Upper lobe of left lung (tissue), 6 donors: Measurements from ENCODE around the gene CYBC1. TPM values are rescaled to one million over a fixed set of nuclear protein-coding genes. Genes with fewer than 3 reads are reported as not detected.

ENCODE experiments used
- ATAC-seq, 2 donors: fragments of 200-7000 bp; cut with Tn5 transposase; one replicate each; pipeline ENCODE4 v1.9.1; 2022; ENCODE audit warnings: mild to moderate bottlenecking in 2 of 2, moderate library complexity in 2 of 2; ENCODE audit not compliant: low FRiP score in 2 of 2
- DNase-seq, 2 donors: peaks; one replicate each; pipeline ENCODE4 v3.0.0-alpha.2; 2019 to 2020
- H3K27ac ChIP-seq, 4 donors: fragments of 200-600 bp; sonication (generic); one replicate each; pipeline ENCODE4 v1.5.1; 2016 to 2019
- H3K27me3 ChIP-seq, 4 donors: fragments of 200-600 bp; sonication (generic); one replicate each; pipeline ENCODE4 v1.5.1; 2017 to 2019
- H3K36me3 ChIP-seq, 4 donors: fragments of 200-600 bp; sonication (generic); one replicate each; pipeline ENCODE4 v1.5.1; 2016 to 2019
- H3K4me1 ChIP-seq, 4 donors: fragments of 200-600 bp; sonication (generic); one replicate each; pipeline ENCODE4 v1.5.1; 2018 to 2019
- H3K4me3 ChIP-seq, 4 donors: fragments of 200-600 bp; sonication (generic); one replicate each; pipeline ENCODE4 v1.5.1; 2017 to 2019; ENCODE audit warnings: mild to moderate bottlenecking in 2 of 4, moderate library complexity in 1 of 4
- H3K9me3 ChIP-seq, 4 donors: fragments of 200-600 bp; sonication (generic); one replicate each; pipeline ENCODE4 v1.5.1; 2018 to 2019
- CTCF ChIP-seq, 6 experiments: fragments of 450-650 bp in 4 of 6; fragments of 200-600 bp in 2 of 6; sonication (generic) in 2 of 6; IDR thresholded peaks; one replicate each; pipeline ENCODE4 v1.5.1; 2016 to 2019; ENCODE audit warnings: antibody characterized with exemption in 6 of 6
- EP300 ChIP-seq, 4 donors: sonication (generic); formaldehyde crosslinking; IDR thresholded peaks; one replicate each; pipeline ENCODE4 v1.5.1; 2017; ENCODE audit warnings: antibody characterized with exemption in 4 of 4, control low read depth in 2 of 4
- POLR2A ChIP-seq, 4 donors: fragments of 450-650 bp; IDR thresholded peaks; one replicate each; pipeline ENCODE4 v1.5.1; 2016 to 2017; ENCODE audit warnings: antibody characterized with exemption in 4 of 4, mild to moderate bottlenecking in 2 of 4
- POLR2AphosphoS5 ChIP-seq, 2 donors: sonication (generic); formaldehyde crosslinking; IDR thresholded peaks; one replicate each; pipeline ENCODE4 v1.5.1; 2017; ENCODE audit warnings: antibody characterized with exemption in 2 of 2
- WGBS, 2 donors: methylation state at CpG; one replicate each; pipeline ENCODE4 v1.1.5; 2017 to 2018; 5-methylcytosine and 5-hydroxymethylcytosine counted together
- total RNA-seq, 6 donors: library from RNA; depleted of rRNA in 4 of 6; stranded (reverse); fragments of >200 nt in 4 of 6; gene quantifications; one replicate each; pipeline versions ENCODE4 v1.1.0 to v1.2.1, GENCODE V29; 2016 to 2021
- donor health status: DM: no; HTN: no; CAD: no; lungs with moderate emphysema.
- donor health status: DM: no; HTN: yes; CAD: no; lungs with severe emphysema.

Gene CYBC1
- total RNA-seq, 6 donors from 2014 or later, result 74.9 to 193 (median 108) TPM

DNA sequence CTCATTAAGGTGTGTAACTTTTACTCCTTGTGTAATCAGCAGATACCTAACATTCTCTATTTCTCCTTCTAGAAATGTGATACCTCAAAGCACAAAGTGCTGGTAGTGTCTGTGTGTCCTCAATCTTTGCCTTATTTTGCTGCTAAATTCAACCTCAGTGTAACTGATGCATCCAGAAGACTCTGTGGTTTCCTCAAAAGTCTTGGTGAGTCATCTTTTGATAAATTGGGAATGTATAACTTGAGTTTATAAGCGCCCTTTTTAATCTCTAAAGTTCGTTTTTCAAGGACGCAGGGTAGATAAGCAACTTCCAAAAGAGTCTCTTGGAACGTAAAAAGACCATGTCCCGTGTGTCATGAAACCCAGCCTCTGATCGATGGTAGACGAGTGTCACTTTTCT, 18.1 kb upstream of the CYBC1 start:
- Histone ChIP-seq H3K4me1 (no peaks in the 10 kb centered on the region), H3K36me3 (peaks cover 24 to 97% (median 86%) of the 10 kb centered on the region in 4 donors), H3K27ac (no peak overlapping the region), H3K27me3 (no peaks in the 10 kb centered on the region), H3K9me3 (no peaks in the 10 kb centered on the region), H3K4me3 (no peak overlapping the region)
- TF ChIP-seq CTCF (IDR thresholded peaks at IDR 0.05) (no peak), POLR2AphosphoS5 (IDR thresholded peaks at IDR 0.05) (no peak), POLR2A (IDR thresholded peaks at IDR 0.05) (no peak), EP300 (IDR thresholded peaks at IDR 0.05) (no peak)
- 91 to 96% methylated on average over 7 of the region's 7 CpGs for WGBS, 2 donors
- DNase-seq, result no peak
- ATAC-seq, result no peak

DNA sequence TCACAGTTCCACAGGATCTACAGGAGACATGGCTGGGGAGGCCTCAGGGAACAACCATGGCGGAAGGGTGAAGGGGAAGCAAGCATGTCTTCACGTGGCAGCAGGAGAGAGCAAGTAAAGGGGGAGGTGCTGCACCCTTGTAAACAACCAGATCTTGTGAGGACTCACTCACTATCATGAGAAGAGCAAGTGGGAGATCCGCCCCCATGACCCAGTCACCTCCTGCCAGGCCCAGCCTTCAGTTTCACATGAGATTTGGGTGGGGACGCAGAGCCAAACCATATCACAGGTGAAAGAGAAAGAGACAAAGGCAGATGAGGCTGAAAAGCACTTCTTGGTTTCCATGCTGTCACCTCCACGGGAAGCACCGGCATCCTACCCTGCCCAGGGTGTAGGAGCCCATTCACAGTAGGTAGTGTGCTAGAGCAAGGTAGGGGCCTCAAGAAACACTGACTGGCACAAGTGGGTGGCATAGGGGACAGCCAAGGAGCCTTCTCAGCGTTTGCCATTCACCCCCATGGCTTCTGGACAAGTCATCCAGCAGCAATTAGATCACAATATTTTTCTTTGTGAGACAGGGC, 14.6 kb upstream of the CYBC1 start:
- no peaks in the 10 kb centered on the region for H3K27me3 ChIP-seq
- no peak overlapping the region for H3K27ac ChIP-seq
- DNase-seq, result no peak
- H3K9me3 ChIP-seq, result no peaks in the 10 kb centered on the region
- peaks cover 27 to 99% (median 92%) of the 10 kb centered on the region in 4 donors for H3K36me3 ChIP-seq
- WGBS, 2 donors, result 84 to 89% methylated on average over 7 of the region's 7 CpGs
- TF ChIP-seq CTCF (IDR thresholded peaks at IDR 0.05) (no peak), EP300 (IDR thresholded peaks at IDR 0.05) (no peak), POLR2AphosphoS5 (IDR thresholded peaks at IDR 0.05) (no peak), POLR2A (IDR thresholded peaks at IDR 0.05) (no peak)
- no peak overlapping the region for H3K4me3 ChIP-seq
- ATAC-seq, result no peak
- H3K4me1 ChIP-seq, result peaks cover 0 to 12% (median 8%) of the 10 kb centered on the region in 4 donors

DNA sequence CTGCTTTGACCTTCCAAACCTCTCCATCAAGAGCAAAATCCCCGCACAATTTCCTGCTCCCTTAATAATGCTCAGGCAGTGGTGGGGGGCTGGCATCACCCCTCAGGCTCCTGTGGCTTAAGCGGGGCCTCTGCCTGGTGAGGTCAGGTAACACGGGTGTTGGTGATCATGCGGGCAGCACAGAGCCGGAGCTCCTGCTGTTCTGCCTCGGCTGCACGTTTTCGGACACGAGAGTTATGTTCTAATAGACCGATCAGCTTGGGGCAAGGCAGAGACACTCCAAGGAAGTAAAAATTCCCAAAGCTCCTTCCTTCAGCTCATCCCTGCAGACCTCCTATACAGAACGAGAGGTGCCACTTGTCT, 14.0 kb upstream of the CYBC1 start:
- no peak for DNase-seq
- no peaks in the 10 kb centered on the region for H3K27me3 ChIP-seq
- ATAC-seq, result no peak
- H3K9me3 ChIP-seq, result no peaks in the 10 kb centered on the region
- H3K36me3 ChIP-seq, result peaks cover 24 to 96% (median 87%) of the 10 kb centered on the region in 4 donors
- H3K4me3 ChIP-seq, result no peak overlapping the region
- no peak overlapping the region for H3K27ac ChIP-seq
- peaks cover 5 to 17% (median 12%) of the 10 kb centered on the region in 4 donors for H3K4me1 ChIP-seq
- no peak for TF ChIP-seq POLR2AphosphoS5 (IDR thresholded peaks at IDR 0.05)
- TF ChIP-seq CTCF (IDR thresholded peaks at IDR 0.05), result no peak
- no peak for TF ChIP-seq POLR2A (IDR thresholded peaks at IDR 0.05)
- no peak for TF ChIP-seq EP300 (IDR thresholded peaks at IDR 0.05)
- WGBS, 2 donors, result 92 to 94% methylated on average over 11 of the region's 11 CpGs

DNA sequence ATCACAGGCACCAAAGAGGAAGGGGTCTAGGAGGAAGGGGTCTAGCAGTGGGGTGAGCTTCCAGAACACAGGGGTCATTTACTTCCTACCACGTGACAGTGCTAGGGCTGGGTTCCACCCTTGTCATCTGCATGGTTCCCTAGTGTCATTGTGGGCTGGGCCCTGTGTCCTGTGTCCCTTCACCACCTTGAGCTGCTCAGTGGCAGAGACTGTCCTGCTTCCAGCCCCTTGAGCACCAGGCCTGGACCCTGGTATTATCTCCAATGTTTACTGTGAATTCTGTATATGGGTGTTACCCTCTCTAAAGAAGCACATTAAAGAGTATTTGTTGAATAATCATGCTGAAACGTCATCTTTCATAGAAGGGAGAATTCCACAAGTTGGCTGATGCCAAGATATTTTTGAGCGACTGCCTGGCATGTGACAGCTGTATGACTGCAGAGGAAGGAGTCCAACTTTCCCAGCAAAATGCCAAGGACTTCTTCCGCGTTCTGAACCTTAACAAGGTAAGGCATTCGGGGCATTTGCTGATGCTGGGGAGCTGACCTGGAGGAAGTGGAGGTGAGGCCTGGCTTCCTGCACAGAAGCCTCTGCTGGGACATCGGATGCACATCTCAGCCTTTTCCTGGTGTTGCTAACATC, 13.5 kb upstream of the CYBC1 start:
- no peak for DNase-seq
- WGBS, 2 donors, result 59 to 78% methylated on average over 7 of the region's 7 CpGs
- peaks cover 23 to 91% (median 82%) of the 10 kb centered on the region in 4 donors for H3K36me3 ChIP-seq
- H3K27ac ChIP-seq, result no peak overlapping the region
- no peaks in the 10 kb centered on the region for H3K9me3 ChIP-seq
- no peak for TF ChIP-seq CTCF (IDR thresholded peaks at IDR 0.05)
- no peak for ATAC-seq
- no peaks in the 10 kb centered on the region for H3K27me3 ChIP-seq
- peaks cover 10 to 22% (median 17%) of the 10 kb centered on the region in 4 donors for H3K4me1 ChIP-seq
- no peak overlapping the region for H3K4me3 ChIP-seq

DNA sequence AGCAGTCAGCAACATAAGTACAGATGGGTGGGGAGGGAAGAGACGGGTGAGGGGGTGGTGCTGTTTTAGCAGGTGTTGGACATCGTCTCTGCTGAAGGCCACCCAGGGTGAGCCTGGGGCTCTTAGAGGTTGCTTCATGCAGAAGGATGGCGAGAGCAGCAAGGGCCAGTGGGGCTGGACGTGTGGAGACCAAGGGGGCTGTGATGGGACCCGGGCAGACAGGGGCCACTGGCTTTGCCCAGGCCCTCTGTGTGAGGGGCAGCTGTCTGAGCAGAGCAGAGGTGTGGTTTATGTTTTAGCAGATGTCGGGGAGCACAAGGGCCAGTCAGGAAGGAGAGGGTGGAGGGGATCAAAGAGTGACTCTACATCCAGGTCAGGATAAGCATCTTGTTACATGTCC, 12.8 kb upstream of the CYBC1 start:
- H3K4me1 ChIP-seq, result peaks cover 10 to 22% (median 18%) of the 10 kb centered on the region in 4 donors
- ATAC-seq, result no peak
- no peaks in the 10 kb centered on the region for H3K9me3 ChIP-seq
- H3K27me3 ChIP-seq, result no peaks in the 10 kb centered on the region
- no peak overlapping the region for H3K27ac ChIP-seq
- WGBS, 2 donors, result 63 to 86% methylated on average over 6 of the region's 6 CpGs
- peaks cover 17 to 84% (median 76%) of the 10 kb centered on the region in 4 donors for H3K36me3 ChIP-seq
- no peak for DNase-seq
- no peak overlapping the region for H3K4me3 ChIP-seq
- TF ChIP-seq EP300 (IDR thresholded peaks at IDR 0.05) (no peak), POLR2A (IDR thresholded peaks at IDR 0.05) (no peak), POLR2AphosphoS5 (IDR thresholded peaks at IDR 0.05) (no peak), CTCF (IDR thresholded peaks at IDR 0.05) (no peak)
